Mucosa of rectum (tissue), 2 donors: ENCODE data around the gene CAMK1G.

Experiments used
- H3K27ac ChIP-seq, 2 donors: one replicate each; pipeline ENCODE4 v1.7.0; 2013; ENCODE audit warnings: inconsistent platforms in 2 of 2, low read depth in 2 of 2, low read length in 2 of 2
- H3K27me3 ChIP-seq, 2 donors: one replicate each; pipeline ENCODE4 v1.7.0; 2013; ENCODE audit warnings: low read length in 2 of 2; ENCODE audit not compliant: control insufficient read depth in 2 of 2, insufficient read depth in 2 of 2
- H3K36me3 ChIP-seq, 2 donors: one replicate each; pipeline ENCODE4 v1.7.0; 2013; ENCODE audit warnings: low read length in 2 of 2; ENCODE audit not compliant: control insufficient read depth in 2 of 2, insufficient read depth in 2 of 2
- H3K4me1 ChIP-seq, 2 donors: one replicate each; pipeline ENCODE4 v1.7.0; 2013; ENCODE audit warnings: low read length in 2 of 2, mild to moderate bottlenecking in 1 of 2; ENCODE audit not compliant: control insufficient read depth in 2 of 2, insufficient read depth in 2 of 2
- H3K4me3 ChIP-seq, 2 donors: one replicate each; pipeline ENCODE4 v1.7.0; 2013; ENCODE audit warnings: low read length in 2 of 2
- H3K9ac ChIP-seq, 2 donors: one replicate each; pipeline ENCODE4 v1.7.0; 2013; ENCODE audit warnings: low read length in 2 of 2, low read depth in 1 of 2, mild to moderate bottlenecking in 1 of 2
- H3K9me3 ChIP-seq, 2 donors: one replicate each; pipeline ENCODE4 v1.7.0; 2013; ENCODE audit warnings: low read length in 2 of 2; ENCODE audit not compliant: control insufficient read depth in 2 of 2
- donor health status: healthy.
- donor health status: Normal muscosa, but diverticular disease.

The CAMK1G gene

GRCh38 chr1:209583408-209583807, at the start of gene CAMK1G:
TSS of gene CAMK1G (plus strand) at chr1:209583714. CDS start at chr1:209594984, 11,270 bp downstream.
- Histone ChIP-seq H3K9me3 (no peaks in the 10 kb centered on the region), H3K4me3 (no peak within 1 kb of the TSS), H3K27me3 (peaks cover 32 to 33% of the 10 kb centered on the region in 2 donors), H3K27ac (no peak within 1 kb of the TSS), H3K4me1 (peaks cover 0 to 8% of the 10 kb centered on the region in 2 donors), H3K9ac (no peak within 1 kb of the TSS), H3K36me3 (no peaks in the 10 kb centered on the region)

- H3K27me3 ChIP-seq = peaks cover 3% of the 10 kb centered on the region in 2 donors
- no peaks in the 10 kb centered on the region for H3K4me1 ChIP-seq
- no peaks in the 10 kb centered on the region for H3K36me3 ChIP-seq
- no peak overlapping the region for H3K4me3 ChIP-seq
- H3K27ac ChIP-seq = no peak overlapping the region
- H3K9ac ChIP-seq = no peak overlapping the region
- H3K9me3 ChIP-seq = no peaks in the 10 kb centered on the region
Observed at GRCh38 chr1:209534496-209535250, 48.8 kb upstream of the CAMK1G start.

GRCh38 chr1:209536843-209537242, 46.7 kb upstream of the CAMK1G start:
- no peaks in the 10 kb centered on the region for H3K9me3 ChIP-seq
- no peaks in the 10 kb centered on the region for H3K4me1 ChIP-seq
- H3K4me3 ChIP-seq = no peak overlapping the region
- peaks cover 3 to 9% of the 10 kb centered on the region in 2 donors for H3K27me3 ChIP-seq
- H3K36me3 ChIP-seq = no peaks in the 10 kb centered on the region
- H3K9ac ChIP-seq = no peak overlapping the region
- H3K27ac ChIP-seq = no peak overlapping the region

- Histone ChIP-seq H3K9me3 (no peaks in the 10 kb centered on the region), H3K9ac (no peak overlapping the region), H3K36me3 (no peaks in the 10 kb centered on the region), H3K4me3 (no peak overlapping the region), H3K27me3 (peaks cover 3 to 9% of the 10 kb centered on the region in 2 donors), H3K27ac (no peak overlapping the region), H3K4me1 (no peaks in the 10 kb centered on the region)
Observed at GRCh38 chr1:209537336-209538114, 46.0 kb upstream of the CAMK1G start.

- Histone ChIP-seq H3K9me3 (no peaks in the 10 kb centered on the region), H3K4me1 (no peaks in the 10 kb centered on the region), H3K9ac (no peak overlapping the region), H3K4me3 (no peak overlapping the region), H3K27ac (no peak overlapping the region), H3K36me3 (no peaks in the 10 kb centered on the region), H3K27me3 (peaks cover 0 to 9% of the 10 kb centered on the region in 2 donors)
Observed at GRCh38 chr1:209539576-209539975, 43.9 kb upstream of the CAMK1G start.

- peaks cover 0 to 6% of the 10 kb centered on the region in 2 donors for H3K27me3 ChIP-seq
- H3K9ac ChIP-seq = no peak overlapping the region
- no peaks in the 10 kb centered on the region for H3K4me1 ChIP-seq
- H3K36me3 ChIP-seq = no peaks in the 10 kb centered on the region
- H3K9me3 ChIP-seq = no peaks in the 10 kb centered on the region
- H3K27ac ChIP-seq = no peak overlapping the region
- no peak overlapping the region for H3K4me3 ChIP-seq
Observed at GRCh38 chr1:209542585-209542984, 40.9 kb upstream of the CAMK1G start.

- H3K9ac ChIP-seq = no peak overlapping the region
- no peak overlapping the region for H3K27ac ChIP-seq
- no peaks in the 10 kb centered on the region for H3K36me3 ChIP-seq
- H3K9me3 ChIP-seq = no peaks in the 10 kb centered on the region
- H3K4me3 ChIP-seq = no peak overlapping the region
- peaks cover 0 to 6% of the 10 kb centered on the region in 2 donors for H3K27me3 ChIP-seq
- no peaks in the 10 kb centered on the region for H3K4me1 ChIP-seq
Observed at GRCh38 chr1:209544098-209544497, 39.4 kb upstream of the CAMK1G start.

GRCh38 chr1:209545423-209545822, 38.1 kb upstream of the CAMK1G start:
- no peaks in the 10 kb centered on the region for H3K36me3 ChIP-seq
- H3K9ac ChIP-seq = no peak overlapping the region
- no peaks in the 10 kb centered on the region for H3K4me1 ChIP-seq
- no peak overlapping the region for H3K4me3 ChIP-seq
- H3K9me3 ChIP-seq = no peaks in the 10 kb centered on the region
- no peak overlapping the region for H3K27ac ChIP-seq
- H3K27me3 ChIP-seq = peaks cover 0 to 3% of the 10 kb centered on the region in 2 donors

- H3K4me3 ChIP-seq = no peak overlapping the region
- H3K36me3 ChIP-seq = no peaks in the 10 kb centered on the region
- peaks cover 0 to 2% of the 10 kb centered on the region in 2 donors for H3K27me3 ChIP-seq
- H3K27ac ChIP-seq = no peak overlapping the region
- no peaks in the 10 kb centered on the region for H3K9me3 ChIP-seq
- no peaks in the 10 kb centered on the region for H3K4me1 ChIP-seq
- H3K9ac ChIP-seq = no peak overlapping the region
Observed at GRCh38 chr1:209546390-209547085, 37.0 kb upstream of the CAMK1G start.

- Histone ChIP-seq H3K4me3 (no peak overlapping the region), H3K9me3 (no peaks in the 10 kb centered on the region), H3K27me3 (peaks cover 0 to 4% of the 10 kb centered on the region in 2 donors), H3K27ac (no peak overlapping the region), H3K36me3 (no peaks in the 10 kb centered on the region), H3K4me1 (no peaks in the 10 kb centered on the region), H3K9ac (no peak overlapping the region)
Observed at GRCh38 chr1:209547626-209548025, 35.9 kb upstream of the CAMK1G start.
